K562 (cell line): Measurements from ENCODE around the gene TMEM92. TPM values are rescaled to one million over a fixed set of nuclear protein-coding genes. Genes with fewer than 3 reads are reported as not detected.

Experiments
- ATAC-seq: fragments of 200-7000 bp; cut with Tn5 transposase; 3 replicates; pipeline ENCODE4 v1.9.1; 2020; ENCODE audit warnings: moderate library complexity
- BruUV-seq: library from RNA; stranded (reverse); fragments of 400-500 nt; replicated peaks from 2 replicates; lab custom pipeline; 2021; lab: Mats Ljungman, UMichigan
- CTCF ChIA-PET: fragments of 300-600 bp; formaldehyde crosslinking; extraction: SDS; loops from one replicate; lab custom pipeline; 2021; ENCODE audit warnings: low intra/inter-chr PET ratio; lab: Yijun Ruan, JAX
- POLR2A ChIA-PET: fragments of 300-600, 350-650 bp; sonication (Branson Sonifier 250); formaldehyde crosslinking; extraction: SDS; loops from one replicate; lab custom pipeline; 2021; ENCODE audit warnings: antibody characterized with exemption, inconsistent platforms; lab: Yijun Ruan, JAX
- DNase-seq, 4 experiments: peaks; one replicate each; pipeline versions ENCODE4 v3.0.0 to v3.0.0-alpha.2; 2011 to 2018; ENCODE audit warnings: low spot score in 3 of 4, mixed read lengths in 3 of 4; ENCODE audit errors: extremely low read depth in 1 of 4
- FAIRE-seq: peaks from 2 replicates; lab custom pipeline; 2011; peaks lifted over from hg19 to GRCh38; lab: Jason Lieb, UNC
- H2AFZ ChIP-seq: 2 replicates; pipeline ENCODE4 v1.6.0; 2011; ENCODE audit warnings: low read depth, low read length, control low read depth, inconsistent platforms
- H3K27ac ChIP-seq: fragments of 200-600 bp; 3 replicates; pipeline ENCODE4 v1.8.0; 2011; ENCODE audit warnings: low read depth, mild to moderate bottlenecking, control low read depth, inconsistent platforms, low read length, moderate library complexity, mixed read lengths; ENCODE audit errors: extremely low read depth
- H3K27me3 ChIP-seq, 2 experiments: fragments of 300-600 bp in 1 of 2; 2 replicates in 1 of 2; 3 replicates in 1 of 2; pipeline versions ENCODE4 v1.6.0 to v1.8.0; 2011; ENCODE audit warnings: inconsistent platforms in 2 of 2, low read length in 2 of 2, mild to moderate bottlenecking in 1 of 2, mixed read lengths in 1 of 2, moderate library complexity in 1 of 2; ENCODE audit not compliant: control insufficient read depth in 2 of 2, insufficient read depth in 2 of 2
- H3K36me3 ChIP-seq: fragments of 300-600 bp; 3 replicates; pipeline ENCODE4 v1.8.0; 2011; ENCODE audit warnings: mild to moderate bottlenecking, low read length, inconsistent platforms; ENCODE audit not compliant: control insufficient read depth, insufficient read depth
- H3K4me1 ChIP-seq, 2 experiments: fragments of 200-600 bp in 1 of 2; replicated peaks in 1 of 2; 2 replicates in 1 of 2; 3 replicates in 1 of 2; pipeline versions ENCODE4 v1.5.1 to v1.8.0; 2011; ENCODE audit warnings: inconsistent platforms in 2 of 2, low read length in 2 of 2, mild to moderate bottlenecking in 1 of 2, mixed read lengths in 1 of 2, moderate library complexity in 1 of 2; ENCODE audit not compliant: control insufficient read depth in 2 of 2, insufficient read depth in 2 of 2
- H3K4me2 ChIP-seq: 2 replicates; pipeline ENCODE4 v1.6.1; 2011; ENCODE audit warnings: low read length, control low read depth, inconsistent platforms, mixed read lengths; ENCODE audit not compliant: insufficient read depth
- H3K4me3 ChIP-seq: fragments of 200-600 bp; sonication (generic), shearing (Covaris generic); 2 replicates; pipeline ENCODE4 v1.5.1; 2016; ENCODE audit warnings: control low read depth, inconsistent platforms
- H3K79me2 ChIP-seq: fragments of 200-600 bp; 3 replicates; pipeline ENCODE4 v1.8.0; 2011; ENCODE audit warnings: low read length, inconsistent platforms; ENCODE audit not compliant: control insufficient read depth, insufficient read depth
- H3K9ac ChIP-seq, 2 experiments: 2 replicates each; pipeline versions ENCODE4 v1.6.0 to v1.6.1; 2011; ENCODE audit warnings: low read depth in 2 of 2, low read length in 2 of 2, control low read depth in 1 of 2, inconsistent platforms in 1 of 2, mild to moderate bottlenecking in 1 of 2, mixed read lengths in 1 of 2; ENCODE audit not compliant: insufficient read depth in 1 of 2
- H3K9me1 ChIP-seq: one replicate; pipeline ENCODE4 v1.6.0; 2011; ENCODE audit warnings: inconsistent platforms, mild to moderate bottlenecking, low read length, moderate library complexity; ENCODE audit not compliant: control insufficient read depth, insufficient read depth
- H3K9me3 ChIP-seq: replicated peaks from 2 replicates; pipeline ENCODE4 v1.5.1; 2011; ENCODE audit warnings: low read depth, low read length, inconsistent platforms; ENCODE audit not compliant: control insufficient read depth, insufficient read depth
- H4K20me1 ChIP-seq: replicated peaks from 2 replicates; pipeline ENCODE4 v1.6.1; 2011; ENCODE audit warnings: low read length, inconsistent platforms, mixed read lengths; ENCODE audit not compliant: control insufficient read depth, insufficient read depth
- CAMTA2 ChIP-seq: fragments of 250-450 bp; sonication (Bioruptor Pico); conservative IDR thresholded peaks from 2 replicates; pipeline ENCODE4 v1.5.1; 2022
- FOXP4 ChIP-seq: sonication (generic); formaldehyde crosslinking; IDR thresholded peaks from 2 replicates; pipeline ENCODE4 v1.8.0; 2022; ENCODE audit warnings: mild to moderate bottlenecking, missing genetic modification reagents, borderline replicate concordance
- JUNB ChIP-seq: fragments of 450-650 bp; formaldehyde crosslinking; conservative IDR thresholded peaks from 2 replicates; pipeline ENCODE4 v1.4.0; 2020; ENCODE audit warnings: mild to moderate bottlenecking
- whole genome bisulfite sequencing: fragments of 100-300 bp; shearing (Covaris generic); methylation state at CpG from one replicate; pipeline ENCODE4 v1.1.6; 2016; ENCODE audit warnings: low coverage, mixed read lengths; ENCODE audit not compliant: insufficient coverage; ENCODE audit errors: missing lambda C conversion rate; 5-methylcytosine and 5-hydroxymethylcytosine counted together
- in situ Hi-C: fragments of 300-500 bp; cut with MboI; formaldehyde crosslinking; loops from 4 replicates; pipeline ENCODE4 v1.15.0; 2018; ENCODE audit warnings: inconsistent platforms, mixed read lengths
- intact Hi-C: fragments of 100-400 bp; cut with micrococcal nuclease; formaldehyde crosslinking; loops from 2 replicates; pipeline ENCODE4 v1.14.2; 2022
- polyA plus RNA-seq, 8 experiments: library from polyadenylated mRNA; depleted of rRNA in 4 of 8; stranded (reverse) in 5 of 8; unstranded in 3 of 8; fragments of >200 nt; fragmentation: Nextera tagmentation in 2 of 8; fragmentation: Illumina TruSeq in 1 of 8; extraction: Ambion mirVana in 2 of 8; extraction: Trizol in 1 of 8; gene quantifications; 2 replicates each; pipeline versions ENCODE4 v1.2.1 to v1.2.3, GENCODE V29; 2011 to 2014; ENCODE audit warnings: inconsistent platforms in 1 of 8, missing spikeins in 1 of 8
- total RNA-seq, 7 experiments: library from RNA; depleted of rRNA in 6 of 7; stranded (reverse); fragments of >200 nt in 6 of 7; fragmentation: Illumina TruSeq in 2 of 7; extraction: Trizol in 2 of 7; gene quantifications; 2 replicates each; pipeline versions ENCODE4 v1.2.1 to v1.2.3, GENCODE V29; 2011 to 2021; ENCODE audit warnings: low replicate concordance in 1 of 7
- TF ChIP-seq, protein P1 (sequence below): fragments of 250-450 bp; sonication (Bioruptor Pico); IDR thresholded peaks from 2 replicates; pipeline ENCODE4 v1.4.0; 2020; ENCODE audit warnings: mild to moderate bottlenecking, moderate library complexity, borderline replicate concordance

Gene TMEM92
- total and polyA plus RNA-seq, 9 of the 15 experiments (the other 6 are each of a cell fraction or from before 2014, with no cell fraction given) = 0.14 to 2.1 (median 0.40) TPM

DNA sequence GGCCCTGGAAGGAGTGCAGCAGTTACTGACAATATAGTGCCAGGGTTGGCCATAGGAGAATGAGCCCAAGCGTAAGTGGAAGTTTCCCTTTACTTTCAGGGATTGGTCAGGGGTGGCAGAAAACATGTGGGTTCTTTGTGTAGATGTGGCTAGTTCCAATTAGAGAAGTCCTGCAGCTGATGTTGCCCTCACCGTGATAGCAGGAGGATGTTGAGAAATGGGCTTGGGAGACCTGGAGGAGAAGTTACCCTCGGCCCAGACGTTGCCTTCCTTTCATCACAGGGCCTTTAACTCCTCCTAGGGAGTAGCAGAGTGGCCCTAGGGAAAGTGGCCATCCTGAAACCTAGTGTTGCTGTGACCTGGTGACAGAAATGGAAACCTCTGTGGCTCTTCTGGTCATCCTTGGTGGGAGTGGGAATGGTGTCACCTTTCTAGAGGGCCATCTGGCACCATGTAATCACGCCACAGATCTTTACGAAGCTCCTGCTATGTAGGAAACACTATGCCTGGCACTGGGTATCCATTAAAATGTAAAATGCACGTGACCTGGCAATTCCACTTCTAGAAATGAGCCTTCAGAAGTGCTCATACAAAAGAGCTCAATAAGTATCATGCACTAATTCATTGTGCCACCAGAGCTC, 6.7 kb downstream of the TMEM92 start:
- Histone ChIP-seq H3K9me3 (no peaks in the 10 kb centered on the region), H2AFZ (no peak overlapping the region), H4K20me1 (no peaks in the 10 kb centered on the region), H3K4me2 (no peak overlapping the region), H3K9ac (no peak overlapping the region), H3K27me3 (peaks cover 3 to 36% of the 10 kb centered on the region in 2 experiments; a peak in 3 of 5 replicates), H3K4me3 (no peak overlapping the region), H3K9me1 (no peaks in the 10 kb centered on the region), H3K4me1 (peaks cover 0 to 4% of the 10 kb centered on the region in 2 experiments; a peak in 2 of 5 replicates), H3K27ac (no peak overlapping the region), H3K79me2 (no peaks in the 10 kb centered on the region), H3K36me3 (no peaks in the 10 kb centered on the region)
- ChIA-PET POLR2A (interaction anchor here (0.7 kb wide), 1 partner anchor 186 kb away, joined by 4 read pairs; no protein-coding TSS in a partner anchor), CTCF (no interaction called here)
- in situ Hi-C loops = no loop called here
- intact Hi-C loops = no loop called here
- WGBS = 21% methylated on average over 7 of the region's 7 CpGs
- TF ChIP-seq FOXP4 = no peak
- no peak for TF ChIP-seq CAMTA2 (CRISPR knock-in tag)
- TF ChIP-seq JUNB (CRISPR knock-in tag) = no peak
- TF ChIP-seq, protein P1, sequence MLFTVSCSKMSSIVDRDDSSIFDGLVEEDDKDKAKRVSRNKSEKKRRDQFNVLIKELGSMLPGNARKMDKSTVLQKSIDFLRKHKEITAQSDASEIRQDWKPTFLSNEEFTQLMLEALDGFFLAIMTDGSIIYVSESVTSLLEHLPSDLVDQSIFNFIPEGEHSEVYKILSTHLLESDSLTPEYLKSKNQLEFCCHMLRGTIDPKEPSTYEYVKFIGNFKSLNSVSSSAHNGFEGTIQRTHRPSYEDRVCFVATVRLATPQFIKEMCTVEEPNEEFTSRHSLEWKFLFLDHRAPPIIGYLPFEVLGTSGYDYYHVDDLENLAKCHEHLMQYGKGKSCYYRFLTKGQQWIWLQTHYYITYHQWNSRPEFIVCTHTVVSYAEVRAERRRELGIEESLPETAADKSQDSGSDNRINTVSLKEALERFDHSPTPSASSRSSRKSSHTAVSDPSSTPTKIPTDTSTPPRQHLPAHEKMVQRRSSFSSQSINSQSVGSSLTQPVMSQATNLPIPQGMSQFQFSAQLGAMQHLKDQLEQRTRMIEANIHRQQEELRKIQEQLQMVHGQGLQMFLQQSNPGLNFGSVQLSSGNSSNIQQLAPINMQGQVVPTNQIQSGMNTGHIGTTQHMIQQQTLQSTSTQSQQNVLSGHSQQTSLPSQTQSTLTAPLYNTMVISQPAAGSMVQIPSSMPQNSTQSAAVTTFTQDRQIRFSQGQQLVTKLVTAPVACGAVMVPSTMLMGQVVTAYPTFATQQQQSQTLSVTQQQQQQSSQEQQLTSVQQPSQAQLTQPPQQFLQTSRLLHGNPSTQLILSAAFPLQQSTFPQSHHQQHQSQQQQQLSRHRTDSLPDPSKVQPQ (CRISPR knock-in tag) = no peak
- BruUV-seq = no TSS peak
- ATAC-seq (no peak), DNase-seq (no peak), FAIRE-seq (no peak)
